GM18861 (cell line): Measurements from ENCODE around the gene NPDC1.
"Not testable (repeated sequence)": the region's sequence is repeated elsewhere in the genome, so short reads cannot be mapped to it uniquely, and the experiment has no call there.

Source experiments
- ATAC-seq: cut with Tn5 transposase; IDR thresholded peaks from one replicate; pipeline ENCODE4 v1.9.1; 2021; ENCODE audit not compliant: unreplicated experiment

The NPDC1 gene

DNA sequence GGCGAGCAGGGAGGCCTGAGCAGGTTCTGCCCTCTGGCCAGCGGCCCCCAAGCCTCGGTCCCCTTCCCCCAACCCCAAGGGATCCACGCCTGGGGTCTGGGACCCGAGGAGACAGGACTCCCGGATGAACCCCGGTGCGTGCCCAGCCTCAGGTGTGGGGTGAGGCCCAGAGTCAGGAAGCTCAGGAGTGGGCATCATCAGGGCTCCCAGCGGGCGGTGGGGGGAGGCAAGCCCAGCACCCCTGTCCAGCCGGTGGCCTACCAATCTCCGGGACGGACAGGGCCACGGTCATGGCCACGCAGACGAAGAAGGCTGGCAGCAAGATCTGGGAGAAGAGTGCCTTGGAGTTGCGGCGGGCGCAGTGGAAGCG, 32.4 kb downstream of the NPDC1 start:
- ATAC-seq = no peak

DNA sequence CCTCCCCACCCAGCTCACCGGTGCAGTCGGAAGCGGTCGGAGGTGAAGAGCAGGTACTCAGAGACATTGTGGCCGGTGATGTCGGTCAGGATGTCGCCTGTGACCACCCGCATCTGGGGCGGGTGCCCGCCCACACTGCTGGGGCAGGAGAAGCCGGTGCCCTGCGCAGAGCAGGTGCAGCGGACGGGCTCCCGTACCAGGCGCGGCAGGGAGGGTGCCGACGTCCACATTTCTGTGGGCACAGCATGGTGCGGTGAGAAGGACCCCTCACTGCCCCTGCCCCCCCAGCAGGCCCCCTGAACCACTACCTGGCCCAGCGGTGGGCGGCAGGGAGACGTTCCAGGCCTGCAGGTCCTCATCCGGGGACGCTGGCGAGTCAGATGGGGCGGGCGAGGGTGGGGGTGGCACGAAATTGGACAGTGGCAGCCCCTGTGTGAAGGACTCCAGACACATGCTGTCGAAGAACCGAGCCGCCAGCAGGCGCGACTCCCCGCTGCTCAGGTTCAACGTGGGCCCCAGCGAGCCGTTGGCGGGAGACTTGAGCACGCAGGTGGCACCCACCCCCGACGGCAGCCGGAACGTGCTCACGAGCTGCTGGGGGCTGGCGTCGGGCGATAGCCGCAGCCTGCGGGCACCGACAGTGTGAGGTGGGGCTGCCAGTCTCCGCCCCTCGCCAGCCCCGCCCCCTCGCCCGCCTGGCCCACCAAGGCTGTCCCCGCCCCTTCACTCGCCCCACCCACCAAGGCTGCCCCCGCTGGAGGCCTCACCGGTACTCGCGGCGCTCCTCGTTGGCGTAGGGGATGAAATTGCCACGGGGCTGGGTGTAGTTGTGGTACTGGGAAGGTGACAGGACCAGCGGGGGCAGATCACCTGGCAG, 33.0 kb downstream of the NPDC1 start:
- ATAC-seq = no peak

- ATAC-seq = no peak
Measured at GRCh38 chr9:137011907-137012675, 33.9 kb downstream of the NPDC1 start.

DNA sequence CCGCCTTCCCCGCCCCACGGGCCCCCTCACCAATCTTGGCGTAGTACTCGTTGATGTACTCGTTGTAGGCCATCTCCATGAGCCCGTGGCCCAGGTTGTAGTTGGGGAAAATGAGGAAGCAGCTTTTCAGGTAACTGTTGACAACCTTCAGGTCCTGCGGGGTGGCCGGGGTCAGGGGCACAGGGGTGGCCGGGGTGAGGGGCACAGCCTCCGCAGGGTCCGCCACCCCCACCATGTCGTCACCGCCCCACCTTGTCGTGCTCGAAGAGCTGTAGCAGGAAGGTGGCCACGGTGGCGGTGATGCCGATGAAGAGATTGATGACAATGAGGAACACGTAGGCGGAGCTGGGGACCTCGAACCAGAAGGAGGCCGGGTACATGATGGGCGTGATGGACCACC, 34.8 kb downstream of the NPDC1 start:
- ATAC-seq = no peak

GRCh38 chr9:137009938-137010732, 35.8 kb downstream of the NPDC1 start:
- ATAC-seq = no peak

DNA sequence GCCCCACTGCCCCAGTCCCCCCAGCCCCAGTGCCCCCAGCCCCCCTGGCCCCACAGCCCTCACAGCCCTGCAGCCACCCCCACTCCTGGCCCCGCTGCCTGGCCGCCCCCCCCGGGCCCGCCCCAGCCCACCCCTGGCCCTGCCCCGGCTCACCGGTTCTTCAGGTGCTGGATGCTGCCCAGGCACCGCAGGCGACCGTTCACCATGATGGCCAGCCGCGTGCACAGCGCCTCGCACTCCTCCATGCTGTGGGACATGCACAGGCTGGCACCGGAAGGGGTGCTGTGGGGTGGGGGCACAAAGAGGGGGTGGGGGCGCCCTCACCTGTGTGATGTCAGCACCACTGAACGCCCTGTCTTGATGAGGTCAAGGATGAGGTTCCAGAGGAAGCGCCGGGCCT, 36.8 kb downstream of the NPDC1 start:
- no peak for ATAC-seq

DNA sequence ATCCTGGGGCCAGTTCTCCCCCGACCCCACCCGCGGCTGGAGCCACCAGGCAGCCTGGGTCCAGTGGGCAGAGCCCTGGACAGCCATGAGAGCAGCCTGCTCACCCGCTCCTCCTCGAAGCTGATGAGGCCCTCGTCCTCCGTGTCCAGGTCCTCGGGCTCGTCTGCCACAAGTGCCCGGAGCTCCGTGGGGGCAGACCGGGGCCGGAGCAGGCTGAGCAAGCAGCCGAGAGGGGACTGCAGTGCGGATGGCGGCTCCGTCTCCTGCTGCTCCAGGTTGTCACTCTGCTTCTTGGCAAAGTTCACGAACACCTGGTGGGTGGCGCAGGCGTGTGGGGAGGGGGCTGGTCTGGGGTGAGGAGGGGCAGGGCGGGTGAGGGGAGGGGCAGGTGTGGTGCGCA, 37.7 kb downstream of the NPDC1 start:
- no peak for ATAC-seq

- ATAC-seq = no peak
Measured at GRCh38 chr9:137007816-137008270, 38.1 kb downstream of the NPDC1 start.

DNA sequence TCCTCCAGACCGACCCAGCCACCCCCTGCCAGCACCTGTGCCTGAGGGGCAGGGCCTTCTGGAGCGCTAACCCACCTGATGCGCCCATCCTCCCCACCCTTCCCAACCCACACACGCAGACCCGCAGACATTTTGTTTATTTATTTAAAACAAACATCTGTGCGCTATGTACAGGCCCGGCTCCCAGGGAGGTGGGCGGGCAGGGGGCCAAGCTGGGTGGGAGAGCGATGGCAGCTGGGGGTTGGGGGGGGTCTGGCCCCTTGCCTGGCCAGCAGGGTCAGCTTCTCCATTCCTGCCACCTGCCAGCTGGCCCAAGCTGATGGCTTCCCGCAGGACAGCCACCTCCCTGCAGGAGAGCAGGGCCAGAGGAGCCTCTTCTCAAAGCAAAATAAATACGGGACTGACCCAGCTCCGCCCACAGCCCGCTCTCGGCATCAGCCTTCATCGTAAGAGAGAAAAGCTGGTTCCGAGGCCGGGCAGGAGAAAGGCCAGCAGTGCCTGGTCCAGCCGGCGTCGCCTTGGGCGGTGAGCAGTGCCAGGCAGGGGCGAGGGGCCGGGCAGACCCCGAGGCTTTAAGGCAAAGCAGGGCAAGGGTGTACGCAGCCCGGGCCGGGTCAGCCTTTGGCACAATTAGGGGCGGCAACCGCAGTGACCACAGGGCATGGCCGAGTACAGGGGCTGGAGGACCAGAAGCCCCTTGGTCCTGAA, 38.7 kb downstream of the NPDC1 start:
- no peak for ATAC-seq

DNA sequence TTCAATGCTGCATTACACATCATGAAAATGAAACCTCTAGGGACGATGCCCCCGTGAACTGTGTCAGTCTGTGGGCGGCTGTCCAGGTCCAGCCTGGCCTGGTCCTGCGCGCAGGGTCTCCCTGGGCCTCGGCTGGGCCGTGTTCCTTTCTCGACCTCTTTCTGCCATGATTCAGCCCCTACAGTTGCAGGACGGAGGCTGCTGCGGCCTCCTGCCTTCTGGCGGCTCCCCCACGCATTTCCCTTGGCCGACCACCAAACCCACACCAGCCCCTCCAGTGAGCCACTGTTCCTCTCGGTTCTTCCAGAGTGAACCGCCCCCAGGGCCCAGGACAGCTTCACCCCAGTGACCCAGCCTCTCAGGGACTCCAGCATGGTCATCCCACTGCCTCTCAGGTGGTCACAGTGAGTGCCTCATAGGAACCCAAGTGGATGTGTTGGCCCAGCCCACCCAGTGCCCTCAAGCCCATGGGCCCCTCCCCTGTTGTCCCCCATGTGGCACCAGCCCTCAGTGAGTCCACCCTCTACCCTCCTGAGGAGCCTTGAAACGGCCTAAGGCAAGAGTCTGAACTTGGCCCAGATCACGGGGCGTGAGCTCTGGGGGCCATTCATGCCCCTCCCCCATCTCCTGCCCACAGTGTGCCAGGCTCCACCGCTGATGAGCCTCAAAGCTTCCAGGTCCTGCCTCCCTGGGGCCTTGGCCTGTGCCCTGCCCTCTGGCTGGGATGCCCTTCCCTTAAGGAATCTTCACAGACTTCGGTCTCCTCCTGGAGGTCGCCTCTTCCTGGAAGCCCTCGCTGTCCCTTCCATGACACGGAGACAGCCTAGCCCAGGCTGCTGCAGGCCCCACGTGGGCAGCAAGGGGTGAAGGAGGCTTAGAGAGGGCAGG, 39.6 kb downstream of the NPDC1 start:
- no peak for ATAC-seq

GRCh38 chr9:137004285-137004684, 41.7 kb downstream of the NPDC1 start:
- not testable (repeated sequence) for ATAC-seq

DNA sequence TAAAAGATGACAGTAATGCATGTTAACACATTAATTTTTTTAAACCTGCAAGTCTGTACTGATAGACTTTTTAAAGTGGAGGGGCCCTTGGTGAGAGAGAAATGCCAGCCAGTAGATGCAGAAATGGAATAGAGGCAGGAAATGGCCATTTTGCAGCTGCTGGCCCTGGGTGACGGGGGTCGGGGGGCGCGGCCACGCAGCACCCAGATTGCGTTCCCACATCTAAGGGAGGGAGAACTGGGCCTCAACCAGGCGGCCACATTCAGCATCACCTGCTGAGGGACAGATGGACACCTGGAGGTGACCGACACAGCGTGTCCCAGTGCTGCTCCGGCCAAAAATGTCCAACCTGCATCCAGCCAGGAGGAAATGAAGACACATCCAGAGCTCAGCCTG, 43.3 kb downstream of the NPDC1 start:
- no peak for ATAC-seq

- no peak for ATAC-seq
Measured at GRCh38 chr9:137001857-137002645, 43.9 kb downstream of the NPDC1 start.

DNA sequence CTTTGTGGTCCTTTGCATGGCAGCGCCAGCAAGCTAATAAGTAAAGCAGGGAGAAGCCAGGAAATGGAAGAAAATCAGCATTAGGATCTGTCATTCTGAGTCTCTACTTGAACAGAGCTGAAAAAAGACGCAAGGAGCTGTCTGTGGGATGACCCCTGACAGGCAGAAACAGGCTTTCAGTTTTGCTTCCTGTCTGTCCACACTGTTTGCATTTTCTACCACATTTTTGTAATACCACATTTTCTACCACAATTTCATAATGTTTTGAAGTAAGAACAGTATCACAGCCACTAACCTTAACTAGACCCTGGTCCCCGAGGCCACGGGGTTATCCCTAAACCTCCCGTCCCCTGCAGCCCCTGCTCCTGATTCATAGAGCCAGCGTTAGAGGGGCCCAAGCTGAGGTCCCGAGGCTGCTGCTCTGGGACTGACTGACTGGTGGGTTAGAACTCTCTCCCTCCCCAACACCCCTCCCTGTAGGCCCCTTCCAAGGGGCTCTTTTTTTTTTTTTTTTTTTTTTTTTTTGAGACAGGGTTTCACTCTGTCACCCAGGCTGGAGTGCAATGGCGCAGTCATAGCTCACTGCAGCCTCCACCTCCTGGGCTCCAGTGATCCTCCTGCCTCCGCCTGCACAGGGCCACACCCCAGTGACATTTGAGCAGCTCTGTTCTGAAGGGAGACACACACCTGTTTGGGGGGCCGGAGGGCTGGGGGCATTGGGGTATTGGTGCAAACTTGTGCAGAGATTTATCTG, 45.6 kb downstream of the NPDC1 start:
- peak; percentile 80 for ATAC-seq

GRCh38 chr9:136997830-136998234, 48.1 kb downstream of the NPDC1 start:
- ATAC-seq = no peak

DNA sequence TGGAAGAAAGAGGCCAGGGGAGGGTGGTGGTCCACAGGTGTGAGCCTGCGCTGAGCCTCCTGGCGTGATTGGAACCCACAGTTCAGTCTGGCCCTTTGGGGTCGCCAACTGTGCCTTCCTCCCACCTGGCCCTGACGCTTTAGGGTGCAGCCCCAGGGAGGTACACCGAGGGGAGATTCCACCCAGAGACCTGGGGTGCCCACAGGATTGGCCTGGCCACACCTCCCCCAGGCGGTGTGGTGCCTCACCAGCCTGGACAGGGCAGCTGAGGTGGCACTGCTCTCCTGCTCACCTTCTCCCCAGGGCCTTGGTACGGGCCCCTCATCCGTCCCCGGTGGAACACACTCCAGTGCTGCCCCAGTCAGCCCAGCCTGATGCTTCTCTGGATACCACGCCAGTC, 48.6 kb downstream of the NPDC1 start:
- no peak for ATAC-seq

DNA sequence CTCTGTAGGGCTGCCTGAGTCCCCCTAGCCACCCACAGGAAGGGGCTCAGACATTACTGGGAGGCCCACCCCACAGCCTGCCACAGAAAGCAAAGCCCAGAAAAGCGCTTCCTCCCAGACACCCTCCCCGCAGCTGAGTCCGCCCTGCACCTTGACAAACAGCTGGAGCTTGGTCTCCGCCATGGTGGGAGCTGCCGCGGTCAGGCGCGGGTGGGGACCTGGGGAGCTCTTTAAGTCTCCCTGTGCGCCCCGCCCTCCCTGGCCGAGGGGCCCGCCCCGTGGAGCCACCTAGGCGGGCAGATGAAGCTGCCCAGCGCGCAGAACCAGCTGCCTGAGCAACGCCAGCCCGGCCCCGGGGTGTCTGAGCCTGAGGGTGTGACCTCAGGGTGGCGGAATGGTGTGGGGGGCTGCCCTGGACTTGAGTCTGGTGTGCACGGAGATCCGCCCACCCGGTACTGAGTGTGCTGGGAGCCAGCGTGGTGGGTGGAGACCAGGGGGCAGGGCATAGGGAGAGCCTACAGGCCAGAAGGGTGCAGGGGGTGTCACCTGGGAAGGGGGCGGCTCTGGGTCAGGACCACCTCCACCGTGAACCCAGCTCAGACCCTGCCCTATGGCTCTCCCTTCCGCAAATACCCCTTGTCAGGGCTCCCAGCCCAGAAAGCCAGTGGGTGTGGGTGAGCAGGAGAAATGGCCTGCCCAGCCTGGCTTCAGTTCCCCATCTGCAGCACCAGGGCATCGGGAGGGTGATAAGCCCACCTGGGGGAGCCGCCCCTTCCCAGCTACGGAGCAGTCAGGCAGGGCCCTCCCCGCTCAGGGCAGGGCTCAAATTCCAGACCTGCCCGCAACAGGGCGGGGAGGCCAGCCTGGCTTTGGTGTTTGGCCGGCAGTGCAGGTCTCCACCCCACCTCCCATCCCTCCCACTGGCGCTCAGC, 49.4 kb downstream of the NPDC1 start, which contains the start of gene CLIC3:
TSS of gene CLIC3 (minus strand) at position 208 of the 932 bp plus-strand sequence. CDS start at position 183, 25 bp downstream.
- ATAC-seq = no peak
